Upper lobe of right lung (tissue), 1 donor: ENCODE results near the gene SHISA6. TPM values are rescaled to one million over a fixed set of nuclear protein-coding genes. Genes with fewer than 3 reads are reported as not detected.

Experiments
- ATAC-seq: fragments of 200-7000 bp; cut with Tn5 transposase; one replicate; pipeline ENCODE4 v1.9.1; 2020; ENCODE audit warnings: mild to moderate bottlenecking, moderate library complexity
- DNase-seq: peaks from one replicate; pipeline ENCODE4 v3.0.0-alpha.2; 2020
- H3K27ac ChIP-seq: fragments of 200-600 bp; one replicate; pipeline ENCODE4 v1.8.0; 2022
- H3K27me3 ChIP-seq: fragments of 200-600 bp; one replicate; pipeline ENCODE4 v1.8.0; 2022; ENCODE audit warnings: mild to moderate bottlenecking
- H3K36me3 ChIP-seq: fragments of 200-600 bp; one replicate; pipeline ENCODE4 v1.8.0; 2022
- H3K4me1 ChIP-seq: fragments of 200-600 bp; one replicate; pipeline ENCODE4 v1.8.0; 2022
- H3K4me3 ChIP-seq: fragments of 200-600 bp; one replicate; pipeline ENCODE4 v1.8.0; 2022; ENCODE audit warnings: mild to moderate bottlenecking
- H3K9me3 ChIP-seq: fragments of 200-600 bp; one replicate; pipeline ENCODE4 v1.8.0; 2022
- intact Hi-C: fragments of 100-400 bp; cut with DNase I; formaldehyde crosslinking; loops from one replicate; pipeline ENCODE4 v1.11.0; 2022
- total RNA-seq: library from RNA; stranded (reverse); fragmentation: NEBNext Ultra II Directional; extraction: Animal tissue kit (Norgen Biotek cat#: 25700); gene quantifications from one replicate; pipeline ENCODE4 v1.2.1, GENCODE V29; 2021
- TF ChIP-seq, protein P1 (sequence below): fragments of 200-600 bp; IDR thresholded peaks from one replicate; pipeline ENCODE4 v1.8.0; 2022; ENCODE audit warnings: antibody characterized with exemption
- donor health status: DM: no; HTN: yes; CAD: no; lungs with severe emphysema.

Gene SHISA6
- total RNA-seq, 1 donor from 2014 or later = not detected

DNA sequence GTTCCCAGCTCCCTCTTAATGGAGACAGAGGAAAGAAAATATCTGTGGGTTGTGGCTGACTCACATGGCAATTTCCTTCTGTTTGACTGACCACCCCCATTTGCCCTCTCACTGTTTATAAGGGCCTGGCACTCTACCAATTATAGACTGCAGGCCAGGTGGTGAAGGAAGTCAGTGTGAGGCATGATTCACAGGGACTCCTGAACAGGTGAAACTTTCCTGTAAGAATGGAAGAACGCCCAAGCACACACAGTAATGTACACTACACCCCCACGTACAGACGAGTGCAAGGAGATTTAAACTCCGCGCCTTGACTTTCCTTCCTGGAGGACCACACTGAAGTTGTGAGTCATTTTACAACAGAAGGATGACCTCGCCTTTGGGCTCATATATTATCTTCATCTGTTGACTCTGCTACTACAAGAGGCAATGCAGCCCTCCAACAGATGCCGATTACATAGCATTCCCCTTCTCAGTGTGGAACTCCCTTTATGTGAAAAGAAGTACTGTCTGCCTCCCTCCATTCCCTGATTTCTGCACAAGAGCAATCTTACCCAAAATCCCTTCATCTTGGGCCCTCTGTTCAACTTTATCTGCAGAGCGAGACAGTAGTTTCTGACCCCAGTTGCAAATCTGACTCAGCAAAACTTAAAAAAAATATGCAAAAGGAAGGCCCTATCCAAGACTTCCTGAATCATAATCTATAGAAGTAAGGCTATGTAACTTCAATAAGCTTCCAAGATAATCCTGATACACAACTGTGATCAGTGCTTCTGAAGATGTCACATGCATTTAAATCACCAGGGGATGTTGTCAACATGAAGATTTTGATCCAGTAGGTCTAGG, 163.6 kb downstream of the SHISA6 start:
- Histone ChIP-seq H3K4me3 (no peak overlapping the region), H3K9me3 (peaks cover 5% of the 10 kb centered on the region), H3K4me1 (no peaks in the 10 kb centered on the region), H3K36me3 (no peaks in the 10 kb centered on the region), H3K27me3 (no peaks in the 10 kb centered on the region), H3K27ac (no peak overlapping the region)
- intact Hi-C loops = no loop called here
- TF ChIP-seq, protein P1, sequence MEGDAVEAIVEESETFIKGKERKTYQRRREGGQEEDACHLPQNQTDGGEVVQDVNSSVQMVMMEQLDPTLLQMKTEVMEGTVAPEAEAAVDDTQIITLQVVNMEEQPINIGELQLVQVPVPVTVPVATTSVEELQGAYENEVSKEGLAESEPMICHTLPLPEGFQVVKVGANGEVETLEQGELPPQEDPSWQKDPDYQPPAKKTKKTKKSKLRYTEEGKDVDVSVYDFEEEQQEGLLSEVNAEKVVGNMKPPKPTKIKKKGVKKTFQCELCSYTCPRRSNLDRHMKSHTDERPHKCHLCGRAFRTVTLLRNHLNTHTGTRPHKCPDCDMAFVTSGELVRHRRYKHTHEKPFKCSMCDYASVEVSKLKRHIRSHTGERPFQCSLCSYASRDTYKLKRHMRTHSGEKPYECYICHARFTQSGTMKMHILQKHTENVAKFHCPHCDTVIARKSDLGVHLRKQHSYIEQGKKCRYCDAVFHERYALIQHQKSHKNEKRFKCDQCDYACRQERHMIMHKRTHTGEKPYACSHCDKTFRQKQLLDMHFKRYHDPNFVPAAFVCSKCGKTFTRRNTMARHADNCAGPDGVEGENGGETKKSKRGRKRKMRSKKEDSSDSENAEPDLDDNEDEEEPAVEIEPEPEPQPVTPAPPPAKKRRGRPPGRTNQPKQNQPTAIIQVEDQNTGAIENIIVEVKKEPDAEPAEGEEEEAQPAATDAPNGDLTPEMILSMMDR = no peak
- ATAC-seq (peak; percentile 61), DNase-seq (no peak)

DNA sequence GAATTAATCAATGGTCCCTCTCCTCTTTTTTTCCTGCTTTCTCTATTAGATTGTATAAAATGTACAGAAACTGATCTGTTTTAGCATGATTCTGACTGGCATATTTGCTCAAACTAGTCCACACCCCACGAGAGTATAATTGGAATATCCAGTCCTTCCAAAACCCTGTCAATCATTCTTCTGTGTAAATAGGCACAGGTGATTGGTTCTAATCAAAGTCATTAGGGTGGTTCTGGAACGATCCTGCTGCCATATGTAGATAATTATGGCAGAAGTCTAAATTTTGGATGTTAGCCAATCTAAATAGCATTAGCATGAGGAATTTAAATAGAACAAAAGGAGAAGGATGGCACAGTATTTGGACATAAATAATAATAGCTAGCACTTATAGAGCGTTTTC, 165.7 kb downstream of the SHISA6 start:
- no peak overlapping the region for H3K4me3 ChIP-seq
- peaks cover 3% of the 10 kb centered on the region for H3K9me3 ChIP-seq
- TF ChIP-seq, protein P1 = no peak
- no peak for ATAC-seq
- intact Hi-C loops = no loop called here
- H3K27ac ChIP-seq = no peak overlapping the region
- no peaks in the 10 kb centered on the region for H3K27me3 ChIP-seq
- H3K4me1 ChIP-seq = no peaks in the 10 kb centered on the region
- no peak for DNase-seq
- no peaks in the 10 kb centered on the region for H3K36me3 ChIP-seq

DNA sequence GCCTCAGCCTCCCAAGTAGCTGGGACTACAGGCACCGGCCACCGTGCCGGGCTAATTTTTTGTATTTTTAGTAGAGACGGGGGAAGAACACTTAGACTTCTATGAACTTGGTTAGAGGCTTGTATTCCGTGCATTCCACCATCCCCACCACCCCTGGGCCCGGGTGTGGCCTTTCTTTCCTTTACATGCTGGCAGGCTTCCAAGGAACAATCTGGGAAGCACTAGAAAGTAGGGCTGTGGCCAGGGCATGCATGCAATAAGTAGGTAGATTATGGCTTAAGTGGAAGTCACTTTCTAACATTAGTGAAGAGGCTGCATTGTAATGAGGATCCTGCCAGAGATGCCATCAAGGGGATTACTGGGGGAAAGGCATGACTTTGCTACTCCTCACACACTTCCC, 171.6 kb downstream of the SHISA6 start:
- intact Hi-C loops = no loop called here
- DNase-seq (no peak), ATAC-seq (peak; percentile 30)
- no peak overlapping the region for H3K4me3 ChIP-seq
- no peaks in the 10 kb centered on the region for H3K36me3 ChIP-seq
- TF ChIP-seq, protein P1 = no peak
- H3K27me3 ChIP-seq = no peaks in the 10 kb centered on the region
- no peaks in the 10 kb centered on the region for H3K9me3 ChIP-seq
- H3K27ac ChIP-seq = no peak overlapping the region
- no peaks in the 10 kb centered on the region for H3K4me1 ChIP-seq

DNA sequence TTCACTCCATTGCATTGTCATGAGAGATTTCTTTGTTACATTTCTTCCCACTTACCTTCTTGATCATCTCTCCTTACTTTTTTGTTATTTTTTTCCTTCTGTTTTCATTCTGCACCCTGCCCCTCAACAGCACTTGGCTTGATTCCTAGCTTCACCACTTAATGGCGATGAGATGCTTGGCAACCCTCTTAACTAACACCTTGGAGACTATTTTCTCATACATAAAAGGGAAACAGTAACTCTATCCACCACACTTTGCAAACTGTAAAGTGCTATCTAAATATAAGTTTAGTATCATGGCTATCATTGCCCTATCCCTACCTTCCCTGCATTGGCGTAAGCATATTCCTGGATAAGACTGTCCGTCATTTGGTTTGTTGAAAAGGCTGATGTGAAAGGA, 177.3 kb downstream of the SHISA6 start:
- no peak for ATAC-seq
- no peaks in the 10 kb centered on the region for H3K36me3 ChIP-seq
- no peak overlapping the region for H3K27ac ChIP-seq
- TF ChIP-seq, protein P1 = no peak
- intact Hi-C loops = no loop called here
- H3K27me3 ChIP-seq = no peaks in the 10 kb centered on the region
- H3K4me1 ChIP-seq = no peaks in the 10 kb centered on the region
- H3K4me3 ChIP-seq = no peak overlapping the region
- no peak for DNase-seq
- H3K9me3 ChIP-seq = no peaks in the 10 kb centered on the region

DNA sequence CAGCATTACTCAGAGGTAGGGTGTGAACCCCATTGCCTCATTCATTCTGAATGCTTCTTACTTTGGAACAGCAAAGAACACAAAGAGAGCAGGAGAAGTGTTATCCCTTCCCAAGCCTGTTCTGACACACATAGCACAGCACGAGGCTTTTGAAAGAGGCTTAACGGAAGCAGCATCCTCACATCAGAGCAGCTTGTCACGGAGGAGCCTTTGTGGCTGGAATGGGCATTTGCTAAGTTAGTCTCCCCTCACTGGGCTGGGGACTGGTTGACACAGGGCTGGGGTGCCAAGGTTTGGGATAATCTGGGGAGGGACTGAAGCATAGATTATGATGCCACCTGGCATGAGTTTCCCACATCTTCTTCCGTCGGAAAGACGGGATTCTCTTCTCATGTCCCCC, 189.7 kb downstream of the SHISA6 start:
- H3K4me1 ChIP-seq = no peaks in the 10 kb centered on the region
- H3K27ac ChIP-seq = no peak overlapping the region
- no peaks in the 10 kb centered on the region for H3K36me3 ChIP-seq
- no peak for ATAC-seq
- intact Hi-C loops = no loop called here
- TF ChIP-seq, protein P1 = no peak
- H3K9me3 ChIP-seq = no peaks in the 10 kb centered on the region
- no peak for DNase-seq
- H3K4me3 ChIP-seq = no peak overlapping the region
- no peaks in the 10 kb centered on the region for H3K27me3 ChIP-seq
